Suprapubic skin (tissue), 4 donors: ENCODE measurements around the gene ZNF423. TPM values are rescaled to one million over a fixed set of nuclear protein-coding genes. Genes with fewer than 3 reads are reported as not detected.
"Not testable (repeated sequence)": the region's sequence is repeated elsewhere in the genome, so short reads cannot be mapped to it uniquely, and the experiment has no call there.

Experiments used
- DNase-seq, 2 donors: peaks; one replicate each; pipeline ENCODE4 v3.0.0-alpha.2; 2019; ENCODE audit warnings: low spot score in 2 of 2
- H3K27ac ChIP-seq: fragments of 200-600 bp; sonication (generic); one replicate; pipeline ENCODE4 v1.5.1; 2019
- H3K27me3 ChIP-seq: fragments of 200-600 bp; sonication (generic); one replicate; pipeline ENCODE4 v1.5.1; 2019
- H3K36me3 ChIP-seq: fragments of 200-600 bp; sonication (generic); one replicate; pipeline ENCODE4 v1.5.1; 2019
- H3K4me1 ChIP-seq: fragments of 200-600 bp; sonication (generic); one replicate; pipeline ENCODE4 v1.5.1; 2019
- H3K4me3 ChIP-seq: fragments of 200-600 bp; sonication (generic); one replicate; pipeline ENCODE4 v1.5.1; 2019; ENCODE audit warnings: mild to moderate bottlenecking
- H3K9me3 ChIP-seq: fragments of 200-600 bp; sonication (generic); one replicate; pipeline ENCODE4 v1.5.1; 2019
- CTCF ChIP-seq, 2 donors: fragments of 200-600 bp in 1 of 2; fragments of 450-650 bp in 1 of 2; sonication (generic) in 1 of 2; IDR thresholded peaks; one replicate each; pipeline ENCODE4 v1.5.1; 2016 to 2019; ENCODE audit warnings: antibody characterized with exemption in 2 of 2, mild to moderate bottlenecking in 1 of 2, moderate library complexity in 1 of 2
- EP300 ChIP-seq: sonication (generic); formaldehyde crosslinking; IDR thresholded peaks from one replicate; pipeline ENCODE4 v1.6.1; 2017; ENCODE audit warnings: antibody characterized with exemption
- POLR2A ChIP-seq, 2 donors: fragments of 450-650 bp; IDR thresholded peaks; one replicate each; pipeline ENCODE4 v1.6.1; 2017; ENCODE audit warnings: antibody characterized with exemption in 2 of 2, mild to moderate bottlenecking in 2 of 2, moderate library complexity in 2 of 2
- POLR2AphosphoS5 ChIP-seq, 3 donors: sonication (generic); formaldehyde crosslinking; IDR thresholded peaks; one replicate each; pipeline ENCODE4 v1.6.1; 2017; ENCODE audit warnings: antibody characterized with exemption in 3 of 3
- WGBS: methylation state at CpG from one replicate; pipeline ENCODE4 v1.1.5; 2018; 5-methylcytosine and 5-hydroxymethylcytosine counted together
- total RNA-seq, 4 donors: library from RNA; depleted of rRNA; stranded (reverse); fragments of >200 nt; gene quantifications; one replicate each; pipeline ENCODE4 v1.1.0, GENCODE V29; 2016

ZNF423 gene
- total RNA-seq, 4 donors from 2014 or later = 1.3 to 5.3 (median 1.9) TPM

GRCh38 chr16:49875806-49876715 lies 20.1 kb upstream of the ZNF423 start:
- no peak for DNase-seq
- Histone ChIP-seq H3K9me3 (no peaks in the 10 kb centered on the region), H3K36me3 (no peaks in the 10 kb centered on the region), H3K27ac (peak overlapping the region; percentile 5), H3K27me3 (peaks cover 22% of the 10 kb centered on the region), H3K4me1 (peaks cover 11% of the 10 kb centered on the region), H3K4me3 (peak overlapping the region; percentile 43)
- TF ChIP-seq POLR2A (IDR thresholded peaks at IDR 0.05) (no peak), POLR2AphosphoS5 (IDR thresholded peaks at IDR 0.05) (no peak), EP300 (no peak), CTCF (IDR thresholded peaks at IDR 0.05) (no peak)
- WGBS = 15% methylated on average over 45 of the region's 45 CpGs

- WGBS = 89% methylated on average over 1 of the region's 1 CpG
- Histone ChIP-seq H3K4me3 (no peak overlapping the region), H3K9me3 (no peaks in the 10 kb centered on the region), H3K27ac (no peak overlapping the region), H3K4me1 (peaks cover 11% of the 10 kb centered on the region), H3K36me3 (no peaks in the 10 kb centered on the region), H3K27me3 (peaks cover 22% of the 10 kb centered on the region)
- DNase-seq = no peak
- no peak for TF ChIP-seq POLR2A (IDR thresholded peaks at IDR 0.05)
- no peak for TF ChIP-seq CTCF (IDR thresholded peaks at IDR 0.05)
- no peak for TF ChIP-seq POLR2AphosphoS5 (IDR thresholded peaks at IDR 0.05)
- TF ChIP-seq EP300 = no peak
Measured at GRCh38 chr16:49874613-49875237, 18.8 kb upstream of the ZNF423 start.

GRCh38 chr16:49871824-49872223 lies 15.9 kb upstream of the ZNF423 start:
- DNase-seq, H3K9me3 ChIP-seq, H3K4me1 ChIP-seq, H3K36me3 ChIP-seq, H3K27ac ChIP-seq, H3K27me3 ChIP-seq, H3K4me3 ChIP-seq: not testable (repeated sequence)
- WGBS = 83% methylated on average over 5 of the region's 5 CpGs

- Histone ChIP-seq H3K9me3 (no peaks in the 10 kb centered on the region), H3K27ac (no peak overlapping the region), H3K27me3 (peaks cover 2% of the 10 kb centered on the region), H3K4me1 (peaks cover 5% of the 10 kb centered on the region), H3K4me3 (no peak overlapping the region), H3K36me3 (no peaks in the 10 kb centered on the region)
- TF ChIP-seq POLR2AphosphoS5 (IDR thresholded peaks at IDR 0.05) = no peak
- TF ChIP-seq CTCF (IDR thresholded peaks at IDR 0.05) = no peak
- TF ChIP-seq POLR2A (IDR thresholded peaks at IDR 0.05) = no peak
- TF ChIP-seq EP300 = no peak
- WGBS = 96% methylated on average over 5 of the region's 6 CpGs
- no peak for DNase-seq
Measured at GRCh38 chr16:49869731-49870130, 13.8 kb upstream of the ZNF423 start.

GRCh38 chr16:49867796-49868668 lies 12.1 kb upstream of the ZNF423 start:
- Histone ChIP-seq H3K9me3 (no peaks in the 10 kb centered on the region), H3K4me1 (peaks cover 5% of the 10 kb centered on the region), H3K4me3 (no peak overlapping the region), H3K36me3 (no peaks in the 10 kb centered on the region), H3K27me3 (peaks cover 2% of the 10 kb centered on the region), H3K27ac (no peak overlapping the region)
- TF ChIP-seq POLR2AphosphoS5 (IDR thresholded peaks at IDR 0.05) = no peak
- TF ChIP-seq CTCF (IDR thresholded peaks at IDR 0.05) = no peak
- TF ChIP-seq EP300 = no peak
- no peak for TF ChIP-seq POLR2A (IDR thresholded peaks at IDR 0.05)
- DNase-seq = no peak
- WGBS = 90% methylated on average over 19 of the region's 38 CpGs
